HG03097 (cell line): Measurements from ENCODE around the gene TMEM182.

Experiments
- ATAC-seq: cut with Tn5 transposase; IDR thresholded peaks from one replicate; pipeline ENCODE4 v1.9.1; 2021; ENCODE audit not compliant: unreplicated experiment, low FRiP score

TMEM182 gene, protein sequence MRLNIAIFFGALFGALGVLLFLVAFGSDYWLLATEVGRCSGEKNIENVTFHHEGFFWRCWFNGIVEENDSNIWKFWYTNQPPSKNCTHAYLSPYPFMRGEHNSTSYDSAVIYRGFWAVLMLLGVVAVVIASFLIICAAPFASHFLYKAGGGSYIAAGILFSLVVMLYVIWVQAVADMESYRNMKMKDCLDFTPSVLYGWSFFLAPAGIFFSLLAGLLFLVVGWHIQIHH

GRCh38 chr2:102761763-102762162, at the start of gene TMEM182:
TMEM182 (plus strand) TSS chr2:102762031; CDS start chr2:102762218, 187 bp downstream.
- ATAC-seq, result no peak

DNA sequence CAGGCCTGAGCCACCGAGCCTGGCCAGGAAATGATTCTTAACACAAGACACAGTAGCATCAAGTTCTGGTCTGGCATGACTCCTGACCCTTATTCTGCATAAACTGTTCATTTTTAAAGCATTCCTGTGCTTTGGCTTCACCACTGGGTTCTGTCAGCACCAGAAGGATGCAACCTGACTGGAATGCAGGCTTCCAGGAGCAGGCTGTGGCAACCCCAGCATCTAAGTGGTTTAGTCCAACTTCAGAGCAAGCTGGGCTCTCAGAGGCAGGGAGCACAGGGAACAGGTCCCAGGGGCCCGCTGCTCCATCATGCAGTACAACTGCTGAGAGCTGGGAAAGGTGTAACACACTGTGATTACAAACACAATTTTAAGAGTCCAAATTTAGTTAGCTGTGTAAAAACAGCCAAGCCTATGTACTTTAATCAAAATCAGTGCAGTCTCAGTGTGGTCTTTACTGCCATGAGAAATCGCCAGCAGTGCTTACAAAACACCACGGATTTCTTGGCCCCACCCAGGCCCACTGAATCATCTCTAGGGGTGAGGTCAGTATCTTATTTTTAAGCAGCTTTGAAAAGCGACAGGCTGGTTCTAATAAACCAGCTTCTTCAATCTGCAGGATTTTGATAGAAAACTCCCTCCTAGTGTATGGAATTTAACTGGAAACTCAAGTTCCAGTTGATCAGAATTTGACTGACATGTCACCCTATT, 44.4 kb upstream of the TMEM182 start:
- ATAC-seq, result no peak

- ATAC-seq, result no peak
These were observed 43.2 kb upstream of the TMEM182 start for GRCh38 chr2:102718387-102719316.

- no peak for ATAC-seq
These were observed 37.8 kb upstream of the TMEM182 start for GRCh38 chr2:102724016-102724490.

GRCh38 chr2:102724553-102724952, 37.3 kb upstream of the TMEM182 start:
- no peak for ATAC-seq

DNA sequence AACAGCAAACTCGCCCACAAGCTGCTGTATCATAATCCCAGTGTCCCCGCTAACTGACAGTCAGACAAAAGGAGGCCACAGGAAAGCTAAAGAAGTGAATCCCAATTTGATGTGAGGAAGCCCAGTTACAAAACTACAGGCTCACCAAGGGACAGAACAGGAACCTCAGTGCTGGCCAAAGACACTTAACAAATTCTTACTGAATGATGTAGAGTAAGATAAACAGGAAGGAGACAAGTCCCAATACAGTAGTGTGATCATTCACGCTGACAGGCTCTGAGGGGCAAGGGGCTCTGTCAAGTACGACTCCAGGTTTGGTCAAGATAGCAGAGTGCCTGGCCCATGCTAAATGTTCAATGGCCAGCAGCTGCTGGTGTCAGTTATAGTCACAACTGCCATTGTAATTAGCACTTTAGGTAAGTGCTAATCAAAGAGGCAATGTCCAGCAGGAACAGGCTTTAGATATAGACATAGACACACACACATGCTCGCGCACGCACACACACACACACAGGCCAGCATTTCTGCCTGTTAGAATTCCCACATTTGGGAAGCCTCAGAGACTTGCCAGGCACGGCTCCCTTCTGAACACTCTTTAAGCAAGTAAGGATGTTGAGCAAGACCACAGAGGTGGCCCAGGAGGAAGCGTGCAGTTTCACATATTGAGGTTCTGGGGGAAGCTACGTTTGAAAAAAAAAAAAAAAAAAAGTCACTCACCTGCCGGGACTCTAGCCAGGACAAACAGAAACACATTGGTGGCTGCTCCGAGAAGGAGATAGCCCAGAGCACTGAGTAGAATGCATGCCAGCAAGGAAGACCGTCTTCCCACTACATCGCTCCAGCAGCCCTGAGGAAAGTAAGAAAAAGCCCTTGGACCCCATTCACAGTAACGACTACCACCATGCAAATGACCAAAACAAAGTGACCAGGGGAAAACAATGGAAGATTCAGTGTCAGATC, 35.4 kb upstream of the TMEM182 start:
- no peak for ATAC-seq

- no peak for ATAC-seq
These were observed 26.3 kb upstream of the TMEM182 start for GRCh38 chr2:102735416-102736109.

DNA sequence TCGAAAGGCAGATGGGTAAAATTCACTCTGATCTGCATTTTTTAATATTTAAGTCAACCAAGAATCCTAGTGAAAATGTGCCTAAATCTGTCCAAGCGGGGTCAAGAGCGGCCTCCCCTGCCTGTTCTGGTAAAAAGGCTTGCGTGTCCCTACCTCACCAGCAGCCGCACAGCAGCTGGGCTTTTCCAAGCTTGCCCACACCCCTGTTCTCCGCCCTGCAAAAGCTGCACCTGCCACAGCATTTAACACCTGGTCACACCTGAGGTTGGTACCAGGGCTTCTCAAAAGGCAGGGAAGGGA, 25.8 kb upstream of the TMEM182 start:
- peak; percentile 15 for ATAC-seq

GRCh38 chr2:102736410-102737409, 25.1 kb upstream of the TMEM182 start:
- peak; percentile 97 for ATAC-seq

DNA sequence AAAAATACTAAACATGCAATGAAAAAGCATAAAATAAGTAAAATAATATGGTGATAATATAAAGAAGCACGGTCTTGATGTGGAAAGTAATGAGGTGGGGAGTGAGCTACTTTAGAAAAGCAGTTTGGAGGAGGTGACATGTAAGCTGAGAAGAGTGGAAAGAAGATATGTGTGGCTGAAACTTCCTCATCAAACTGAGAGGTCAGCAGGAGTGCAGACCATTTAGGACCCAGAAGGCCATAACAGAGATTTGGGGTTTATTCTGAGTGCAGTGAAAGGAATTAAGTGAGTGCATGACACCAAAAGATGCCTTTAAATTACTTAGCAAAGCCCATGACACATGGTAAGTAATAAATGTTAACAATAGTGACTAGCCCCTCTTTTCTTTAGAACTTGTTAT, 24.4 kb upstream of the TMEM182 start:
- ATAC-seq, result no peak

DNA sequence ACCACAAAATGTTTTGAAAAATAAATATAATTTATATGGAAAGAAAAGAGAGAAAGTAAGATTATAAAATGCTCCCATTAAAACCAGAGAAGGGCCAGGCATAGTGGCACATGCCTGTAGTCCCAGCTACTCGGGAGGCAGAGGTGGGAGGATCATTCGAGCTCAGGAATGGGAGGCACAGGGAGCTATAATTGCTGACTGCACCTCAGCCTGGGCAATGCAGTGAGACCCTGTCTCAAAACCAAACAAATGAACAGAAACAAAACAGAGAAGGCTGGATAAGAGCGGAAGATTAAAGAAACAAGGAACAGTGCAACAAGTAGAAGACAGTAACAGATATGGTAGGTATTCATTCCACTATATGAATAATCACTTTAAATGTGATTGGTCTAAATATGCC, 18.6 kb upstream of the TMEM182 start:
- ATAC-seq, result no peak

GRCh38 chr2:102748107-102748506, 13.7 kb upstream of the TMEM182 start:
- ATAC-seq, result no peak

DNA sequence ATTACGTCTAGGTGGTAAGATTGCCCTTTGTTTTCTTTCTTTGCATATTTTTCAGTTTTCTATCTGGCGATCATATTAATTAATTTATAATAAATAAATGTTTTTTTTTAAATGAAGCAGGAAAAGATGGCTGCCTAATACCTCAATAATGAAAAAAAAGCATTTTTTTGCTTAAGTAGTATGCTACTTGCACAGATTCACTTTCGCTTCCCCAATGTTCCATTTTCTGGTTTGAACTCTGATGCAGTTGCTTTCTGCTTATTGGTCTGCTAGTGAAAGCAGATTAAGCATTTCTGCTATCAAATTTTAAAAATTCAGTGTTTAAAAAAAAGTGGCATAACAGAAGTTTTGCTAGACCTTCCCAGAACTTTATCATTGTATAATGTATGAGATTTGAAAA, 11.9 kb upstream of the TMEM182 start:
- no peak for ATAC-seq

DNA sequence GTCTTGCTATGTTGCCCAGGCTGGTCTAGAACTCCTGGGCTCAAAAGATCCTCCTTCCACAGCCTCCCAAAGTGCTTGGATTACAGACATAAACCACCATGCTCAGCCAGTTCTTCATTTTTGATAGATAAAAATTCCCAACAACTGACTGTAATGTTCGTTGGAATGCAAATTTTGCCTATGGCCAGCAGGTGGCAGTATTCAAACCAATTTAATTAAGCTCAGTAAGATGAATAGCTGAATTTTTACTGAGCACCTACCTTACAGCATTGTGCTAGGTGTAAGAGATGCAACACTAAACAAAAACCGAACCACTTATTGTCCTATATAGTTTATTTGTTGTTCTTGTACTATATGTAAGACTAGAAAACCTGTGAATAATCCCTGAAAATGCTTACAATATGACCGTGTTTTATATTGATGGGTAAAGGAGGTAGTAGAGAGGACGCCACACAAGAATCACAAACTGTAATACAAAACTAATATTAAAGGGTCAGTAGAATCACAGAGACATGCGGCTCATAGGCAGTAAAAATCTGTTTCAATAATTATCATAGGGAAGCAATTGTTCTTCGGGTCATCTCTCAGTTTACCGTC, 8.2 kb upstream of the TMEM182 start:
- ATAC-seq, result no peak

GRCh38 chr2:102754456-102755145, 7.2 kb upstream of the TMEM182 start:
- no peak for ATAC-seq

- no peak for ATAC-seq
These were observed 6.5 kb upstream of the TMEM182 start for GRCh38 chr2:102755284-102755683.

- ATAC-seq, result no peak
These were observed 3.4 kb upstream of the TMEM182 start for GRCh38 chr2:102758439-102758838.
